Skin of body (tissue), 2 donors: ENCODE data around the gene HELQ. TPM values are rescaled to one million over a fixed set of nuclear protein-coding genes. Genes with fewer than 3 reads are reported as not detected.
"Not testable (repeated sequence)": the region's sequence is repeated elsewhere in the genome, so short reads cannot be mapped to it uniquely, and the experiment has no call there.

Experiments used
- DNase-seq: peaks from one replicate; lab custom pipeline; 2025; lab: John Stamatoyannopoulos, UW
- total RNA-seq: library from RNA; depleted of rRNA; stranded (reverse); fragments of >200 nt; gene quantifications from one replicate; pipeline ENCODE4 v1.2.3, GENCODE V29; 2014

HELQ gene
- total RNA-seq, 1 donor from 2014 or later = 12.0 TPM

GRCh38 chr4:83436680-83437079, 18.9 kb downstream of the HELQ start:
- DNase-seq = no peak

GRCh38 chr4:83431200-83431599, 24.4 kb downstream of the HELQ start:
- DNase-seq = no peak

GRCh38 chr4:83418211-83418610, 37.4 kb downstream of the HELQ start:
- DNase-seq = no peak

- DNase-seq = no peak
Measured at GRCh38 chr4:83417566-83417965, 38.1 kb downstream of the HELQ start.

GRCh38 chr4:83413676-83414075, 41.9 kb downstream of the HELQ start:
- DNase-seq = no peak

- DNase-seq = no peak
Measured at GRCh38 chr4:83408908-83409307, 46.7 kb downstream of the HELQ start.

GRCh38 chr4:83405844-83406816, 49.5 kb downstream of the HELQ start:
- DNase-seq = no peak

GRCh38 chr4:83398158-83398557, 57.5 kb downstream of the HELQ start:
- not testable (repeated sequence) for DNase-seq

- DNase-seq = no peak
Measured at GRCh38 chr4:83393908-83394307, 61.7 kb downstream of the HELQ start.

GRCh38 chr4:83392562-83392961, 63.1 kb downstream of the HELQ start:
- no peak for DNase-seq

- no peak for DNase-seq
Measured at GRCh38 chr4:83390944-83391343, 64.7 kb downstream of the HELQ start.

- no peak for DNase-seq
Measured at GRCh38 chr4:83389756-83390505, 65.7 kb downstream of the HELQ start.

GRCh38 chr4:83389037-83389720, 66.4 kb downstream of the HELQ start:
- no peak for DNase-seq

GRCh38 chr4:83388313-83388676, 67.3 kb downstream of the HELQ start:
- DNase-seq = no peak

- no peak for DNase-seq
Measured at GRCh38 chr4:83387476-83388312, 67.9 kb downstream of the HELQ start.

- no peak for DNase-seq
Measured at GRCh38 chr4:83387012-83387411, 68.6 kb downstream of the HELQ start.

- DNase-seq = no peak
Measured at GRCh38 chr4:83382850-83383249, 72.8 kb downstream of the HELQ start.

GRCh38 chr4:83381173-83381572, 74.5 kb downstream of the HELQ start:
- no peak for DNase-seq

GRCh38 chr4:83378419-83378818, 77.2 kb downstream of the HELQ start:
- DNase-seq = no peak

- DNase-seq = no peak
Measured at GRCh38 chr4:83372931-83373330, 82.7 kb downstream of the HELQ start.

- no peak for DNase-seq
Measured at GRCh38 chr4:83371936-83372335, 83.7 kb downstream of the HELQ start.
